Measurements from ENCODE around the gene ZBED2.

Gene ZBED2

GRCh38 chr3:111577798-111578685 is 17.1 kb downstream of the ZBED2 start:
- peak; percentile 36; the same call in 1 of the 2 replicates for TF ChIP-seq CTCF (IDR thresholded peaks at IDR 0.05; ENCODE audit: borderline replicate concordance, insufficient read depth, low read depth, low read length)
- H3K4me3 ChIP-seq (ENCODE audit: low read depth, low read length) = no peak overlapping the region

GRCh38 chr3:111577113-111577512 is 18.0 kb downstream of the ZBED2 start:
- H3K4me3 ChIP-seq (ENCODE audit: low read depth, low read length) = no peak overlapping the region
- TF ChIP-seq CTCF (IDR thresholded peaks at IDR 0.05; ENCODE audit: borderline replicate concordance, insufficient read depth, low read depth, low read length) = no peak

- no peak overlapping the region for H3K4me3 ChIP-seq (ENCODE audit: low read depth, low read length)
These were observed 23.2 kb downstream of the ZBED2 start for GRCh38 chr3:111571907-111572460.

GRCh38 chr3:111571282-111571681 is 23.9 kb downstream of the ZBED2 start:
- no peak overlapping the region for H3K4me3 ChIP-seq (ENCODE audit: low read depth, low read length)
- TF ChIP-seq CTCF (IDR thresholded peaks at IDR 0.05; ENCODE audit: borderline replicate concordance, insufficient read depth, low read depth, low read length) = no peak

More at GRCh38 chr3:111571907-111572460, 23.2 kb downstream of the ZBED2 start:
- TF ChIP-seq CTCF (IDR thresholded peaks at IDR 0.05; ENCODE audit: borderline replicate concordance, insufficient read depth, low read depth, low read length) = no peak

GRCh38 chr3:111570404-111571030 is 24.6 kb downstream of the ZBED2 start:
- no peak overlapping the region for H3K4me3 ChIP-seq (ENCODE audit: low read depth, low read length)
- no peak for TF ChIP-seq CTCF (IDR thresholded peaks at IDR 0.05; ENCODE audit: borderline replicate concordance, insufficient read depth, low read depth, low read length)

GRCh38 chr3:111568911-111569310 is 26.2 kb downstream of the ZBED2 start:
- TF ChIP-seq CTCF (IDR thresholded peaks at IDR 0.05; ENCODE audit: borderline replicate concordance, insufficient read depth, low read depth, low read length) = no peak
- H3K4me3 ChIP-seq (ENCODE audit: low read depth, low read length) = no peak overlapping the region
